ENCODE data around the gene TMEFF1. TPM values are rescaled to one million over a fixed set of nuclear protein-coding genes. Genes with fewer than 3 reads are reported as not detected.

Gene TMEFF1
- total RNA-seq, 1 donor from 2014 or later = 103 TPM

- H3K27me3 Mint-ChIP-seq (ENCODE audit: insufficient read depth, low read depth) = peaks cover 4% of the 10 kb centered on the region
- Histone ChIP-seq H3K27me3 (no peaks in the 10 kb centered on the region), H3K9me3 (ENCODE audit: low read depth) (peaks cover 7% of the 10 kb centered on the region), H4K20me1 (ENCODE audit: low read depth) (peaks cover 89% of the 10 kb centered on the region), H2AFZ (replicated peaks) (no peak overlapping the region), H3K4me3 (no peak overlapping the region), H3K9ac (no peak overlapping the region), H3K79me2 (ENCODE audit: low read depth) (peaks cover 100% of the 10 kb centered on the region), H3F3A (ENCODE audit: low read depth) (peaks cover 19% of the 10 kb centered on the region), H3K36me3 (peaks cover 13% of the 10 kb centered on the region), H3K27ac (no peak overlapping the region), H3K4me1 (peaks cover 22% of the 10 kb centered on the region), H3K4me2 (no peak overlapping the region)
- no peak overlapping the region for H3K4me3 Mint-ChIP-seq
- H3K4me1 Mint-ChIP-seq = peaks cover 23% of the 10 kb centered on the region
- DNase-seq (ENCODE audit: low spot score) = no peak
- peaks cover 43% of the 10 kb centered on the region for H3K9me3 Mint-ChIP-seq
- H3K36me3 Mint-ChIP-seq = peaks cover 52% of the 10 kb centered on the region
- TF ChIP-seq EZH2phosphoT487 (IDR thresholded peaks at IDR 0.05) (no peak), EZH2 (IDR thresholded peaks at IDR 0.05) (no peak), CTCF (IDR thresholded peaks at IDR 0.05) (no peak)
- no peak overlapping the region for H3K27ac Mint-ChIP-seq
These were observed 5.2 kb downstream of the TMEFF1 start for GRCh38 chr9:100478192-100478591.

GRCh38 chr9:100479820-100480219, 6.9 kb downstream of the TMEFF1 start:
- Mint-ChIP-seq H3K4me3 (no peak overlapping the region), H3K36me3 (peaks cover 62% of the 10 kb centered on the region), H3K9me3 (peaks cover 52% of the 10 kb centered on the region), H3K4me1 (peaks cover 15% of the 10 kb centered on the region), H3K27me3 (ENCODE audit: insufficient read depth, low read depth) (no peaks in the 10 kb centered on the region), H3K27ac (no peak overlapping the region)
- Histone ChIP-seq H3K27ac (no peak overlapping the region), H3K4me1 (peaks cover 22% of the 10 kb centered on the region), H3K4me2 (no peak overlapping the region), H3K9ac (no peak overlapping the region), H3K36me3 (peaks cover 17% of the 10 kb centered on the region), H3K4me3 (no peak overlapping the region), H2AFZ (replicated peaks) (no peak overlapping the region), H3K79me2 (ENCODE audit: low read depth) (peaks cover 100% of the 10 kb centered on the region), H4K20me1 (ENCODE audit: low read depth) (peaks cover 99% of the 10 kb centered on the region), H3K9me3 (ENCODE audit: low read depth) (peaks cover 7% of the 10 kb centered on the region), H3K27me3 (no peaks in the 10 kb centered on the region), H3F3A (ENCODE audit: low read depth) (peaks cover 11% of the 10 kb centered on the region)
- TF ChIP-seq EZH2phosphoT487 (IDR thresholded peaks at IDR 0.05) (no peak), EZH2 (IDR thresholded peaks at IDR 0.05) (no peak), CTCF (IDR thresholded peaks at IDR 0.05) (no peak)
- DNase-seq (ENCODE audit: low spot score) = no peak

- peaks cover 37% of the 10 kb centered on the region for H3K36me3 Mint-ChIP-seq
- TF ChIP-seq EZH2phosphoT487 (IDR thresholded peaks at IDR 0.05) (no peak), CTCF (IDR thresholded peaks at IDR 0.05) (no peak), EZH2 (IDR thresholded peaks at IDR 0.05) (no peak)
- Histone ChIP-seq H3K79me2 (ENCODE audit: low read depth) (peaks cover 100% of the 10 kb centered on the region), H3K4me1 (peaks cover 22% of the 10 kb centered on the region), H3F3A (ENCODE audit: low read depth) (peaks cover 5% of the 10 kb centered on the region), H3K4me2 (no peak overlapping the region), H3K27ac (no peak overlapping the region), H3K9me3 (ENCODE audit: low read depth) (no peaks in the 10 kb centered on the region), H3K4me3 (no peak overlapping the region), H3K9ac (no peak overlapping the region), H4K20me1 (ENCODE audit: low read depth) (peaks cover 100% of the 10 kb centered on the region), H3K36me3 (peaks cover 7% of the 10 kb centered on the region), H2AFZ (replicated peaks) (no peak overlapping the region), H3K27me3 (no peaks in the 10 kb centered on the region)
- no peak for DNase-seq (ENCODE audit: low spot score)
- no peak overlapping the region for H3K4me3 Mint-ChIP-seq
- peaks cover 3% of the 10 kb centered on the region for H3K4me1 Mint-ChIP-seq
- peaks cover 35% of the 10 kb centered on the region for H3K9me3 Mint-ChIP-seq
- no peak overlapping the region for H3K27ac Mint-ChIP-seq
- H3K27me3 Mint-ChIP-seq (ENCODE audit: insufficient read depth, low read depth) = no peaks in the 10 kb centered on the region
These were observed 12.2 kb downstream of the TMEFF1 start for GRCh38 chr9:100485196-100485595.
